Dendritic cell treated with granulocyte-macrophage colony-stimulating factor and Interleukin-4, amounts not matched to agents 40 ng/mL and 50 ng/mL, for 4 days (primary cell): ENCODE measurements around the gene RPP14.
"Not testable (repeated sequence)": the region's sequence is repeated elsewhere in the genome, so short reads cannot be mapped to it uniquely, and the experiment has no call there.

Experiments
- H3K27ac Mint-ChIP-seq: one replicate; pipeline ENCODE4 v1.8.0; 2022; ENCODE audit warnings: mild to moderate bottlenecking, mixed read lengths
- H3K27me3 Mint-ChIP-seq: one replicate; pipeline ENCODE4 v1.8.0; 2022; ENCODE audit warnings: mild to moderate bottlenecking, mixed read lengths
- H3K36me3 Mint-ChIP-seq: one replicate; pipeline ENCODE4 v1.8.0; 2022; ENCODE audit warnings: low read depth, mixed read lengths
- H3K4me1 Mint-ChIP-seq: one replicate; pipeline ENCODE4 v1.8.0; 2022; ENCODE audit warnings: low read depth, mixed read lengths
- H3K4me3 Mint-ChIP-seq: one replicate; pipeline ENCODE4 v1.8.0; 2022; ENCODE audit warnings: mild to moderate bottlenecking, moderate library complexity, mixed read lengths
- H3K9me3 Mint-ChIP-seq: one replicate; pipeline ENCODE4 v1.8.0; 2022; ENCODE audit warnings: mixed read lengths
- intact Hi-C: fragments of 100-400 bp; cut with micrococcal nuclease; formaldehyde crosslinking; loops from one replicate; pipeline ENCODE4 v1.15.0; 2022

The RPP14 gene

GRCh38 chr3:58305882-58306711 lies at the start of gene RPP14, which contains the start of gene HTD2:
TSS of gene RPP14 (plus strand) at chr3:58306245. CDS start at chr3:58310330, 4,085 bp downstream.
TSS of gene HTD2 (plus strand) at chr3:58306520. CDS start at chr3:58317614, 11,094 bp downstream.
- Mint-ChIP-seq H3K4me3 (peak within 1 kb of the TSS; percentile 86), H3K27ac (peak within 1 kb of the TSS; percentile 99), H3K4me1 (peaks cover 25% of the 10 kb centered on the region), H3K9me3 (peaks cover 12% of the 10 kb centered on the region), H3K36me3 (peaks cover 46% of the 10 kb centered on the region), H3K27me3 (peaks cover 9% of the 10 kb centered on the region)
- intact Hi-C loops = loop anchor here (2.0 to 10.0 kb wide), 2 partner anchors 227 to 301 kb away; partner anchors contain the start of gene FLNB

- no peak overlapping the region for H3K4me3 Mint-ChIP-seq
- peaks cover 66% of the 10 kb centered on the region for H3K36me3 Mint-ChIP-seq
- no peaks in the 10 kb centered on the region for H3K9me3 Mint-ChIP-seq
- intact Hi-C loops = no loop called here
- H3K4me1 Mint-ChIP-seq = peaks cover 13% of the 10 kb centered on the region
- no peak overlapping the region for H3K27ac Mint-ChIP-seq
- H3K27me3 Mint-ChIP-seq = no peaks in the 10 kb centered on the region
Measured at GRCh38 chr3:58256511-58256910, 49.5 kb upstream of the RPP14 start.

GRCh38 chr3:58258392-58259055 lies 47.5 kb upstream of the RPP14 start:
- H3K27ac Mint-ChIP-seq = no peak overlapping the region
- no peaks in the 10 kb centered on the region for H3K27me3 Mint-ChIP-seq
- H3K4me1 Mint-ChIP-seq = peaks cover 13% of the 10 kb centered on the region
- intact Hi-C loops = no loop called here
- no peaks in the 10 kb centered on the region for H3K9me3 Mint-ChIP-seq
- peaks cover 55% of the 10 kb centered on the region for H3K36me3 Mint-ChIP-seq
- H3K4me3 Mint-ChIP-seq = no peak overlapping the region

GRCh38 chr3:58260261-58260731 lies 45.7 kb upstream of the RPP14 start:
- H3K4me3 Mint-ChIP-seq = no peak overlapping the region

GRCh38 chr3:58260733-58261132 lies 45.3 kb upstream of the RPP14 start:
- Mint-ChIP-seq H3K9me3 (no peaks in the 10 kb centered on the region), H3K4me3 (no peak overlapping the region), H3K27me3 (no peaks in the 10 kb centered on the region), H3K27ac (peak overlapping the region; percentile 13), H3K36me3 (peaks cover 60% of the 10 kb centered on the region), H3K4me1 (peaks cover 13% of the 10 kb centered on the region)
- intact Hi-C loops = no loop called here

More at GRCh38 chr3:58260261-58260731, 45.7 kb upstream of the RPP14 start:
- H3K27ac Mint-ChIP-seq = peak overlapping the region; percentile 13
- intact Hi-C loops = no loop called here
- H3K27me3 Mint-ChIP-seq = no peaks in the 10 kb centered on the region
- H3K4me1 Mint-ChIP-seq = peaks cover 13% of the 10 kb centered on the region
- no peaks in the 10 kb centered on the region for H3K9me3 Mint-ChIP-seq
- peaks cover 58% of the 10 kb centered on the region for H3K36me3 Mint-ChIP-seq

GRCh38 chr3:58261954-58262666 lies 43.9 kb upstream of the RPP14 start:
- H3K4me3 Mint-ChIP-seq = no peak overlapping the region
- H3K27me3 Mint-ChIP-seq = no peaks in the 10 kb centered on the region
- peaks cover 55% of the 10 kb centered on the region for H3K36me3 Mint-ChIP-seq
- H3K9me3 Mint-ChIP-seq = no peaks in the 10 kb centered on the region
- intact Hi-C loops = no loop called here
- H3K4me1 Mint-ChIP-seq = peaks cover 10% of the 10 kb centered on the region
- H3K27ac Mint-ChIP-seq = no peak overlapping the region

GRCh38 chr3:58266577-58266976 lies 39.5 kb upstream of the RPP14 start:
- Mint-ChIP-seq H3K27ac (no peak overlapping the region), H3K9me3 (no peaks in the 10 kb centered on the region), H3K27me3 (no peaks in the 10 kb centered on the region), H3K4me1 (peaks cover 9% of the 10 kb centered on the region), H3K36me3 (peaks cover 49% of the 10 kb centered on the region), H3K4me3 (no peak overlapping the region)
- intact Hi-C loops = no loop called here

GRCh38 chr3:58267543-58267942 lies 38.5 kb upstream of the RPP14 start:
- H3K9me3 Mint-ChIP-seq, H3K4me3 Mint-ChIP-seq, H3K27ac Mint-ChIP-seq, H3K27me3 Mint-ChIP-seq, H3K4me1 Mint-ChIP-seq, intact Hi-C loops: not testable (repeated sequence)
- peaks cover 55% of the 10 kb centered on the region for H3K36me3 Mint-ChIP-seq

GRCh38 chr3:58269356-58269755 lies 36.7 kb upstream of the RPP14 start:
- Mint-ChIP-seq H3K27me3 (no peaks in the 10 kb centered on the region), H3K9me3 (no peaks in the 10 kb centered on the region), H3K4me3 (no peak overlapping the region), H3K27ac (no peak overlapping the region), H3K4me1 (peaks cover 20% of the 10 kb centered on the region), H3K36me3 (peaks cover 58% of the 10 kb centered on the region)
- intact Hi-C loops = no loop called here

- Mint-ChIP-seq H3K9me3 (no peaks in the 10 kb centered on the region), H3K27ac (no peak overlapping the region), H3K27me3 (no peaks in the 10 kb centered on the region), H3K4me3 (no peak overlapping the region), H3K4me1 (peaks cover 20% of the 10 kb centered on the region), H3K36me3 (peaks cover 69% of the 10 kb centered on the region)
- intact Hi-C loops = no loop called here
Measured at GRCh38 chr3:58270485-58270884, 35.6 kb upstream of the RPP14 start.

- intact Hi-C loops = no loop called here
- H3K4me3 Mint-ChIP-seq = no peak overlapping the region
- peaks cover 18% of the 10 kb centered on the region for H3K4me1 Mint-ChIP-seq
- no peaks in the 10 kb centered on the region for H3K27me3 Mint-ChIP-seq
- H3K27ac Mint-ChIP-seq = peak overlapping the region; percentile 46
- no peaks in the 10 kb centered on the region for H3K9me3 Mint-ChIP-seq
- H3K36me3 Mint-ChIP-seq = peaks cover 74% of the 10 kb centered on the region
Measured at GRCh38 chr3:58271901-58272501, 34.0 kb upstream of the RPP14 start.

GRCh38 chr3:58272891-58273290 lies 33.2 kb upstream of the RPP14 start:
- Mint-ChIP-seq H3K27ac (no peak overlapping the region), H3K4me3 (no peak overlapping the region), H3K36me3 (peaks cover 74% of the 10 kb centered on the region), H3K27me3 (no peaks in the 10 kb centered on the region), H3K4me1 (peaks cover 17% of the 10 kb centered on the region), H3K9me3 (no peaks in the 10 kb centered on the region)
- intact Hi-C loops = no loop called here

- Mint-ChIP-seq H3K36me3 (peaks cover 74% of the 10 kb centered on the region), H3K4me1 (peaks cover 20% of the 10 kb centered on the region), H3K27ac (peak overlapping the region; percentile 50)
- intact Hi-C loops, H3K27me3 Mint-ChIP-seq, H3K4me3 Mint-ChIP-seq, H3K9me3 Mint-ChIP-seq: not testable (repeated sequence)
Measured at GRCh38 chr3:58273362-58273761, 32.7 kb upstream of the RPP14 start.
